Measurements from ENCODE around the gene SPEM3.

Gene SPEM3

GRCh38 chr17:7463372-7463846 lies 34.8 kb downstream of the SPEM3 start:
- ATAC-seq, result no peak
- TF ChIP-seq GLIS3 (CRISPR knock-in tag; IDR thresholded peaks at IDR 0.05) (no peak), CSDC2 (CRISPR knock-in tag; IDR thresholded peaks at IDR 0.05) (no peak), ESRRG (CRISPR knock-in tag; IDR thresholded peaks at IDR 0.05) (no peak), PPARA (CRISPR knock-in tag; IDR thresholded peaks at IDR 0.05; ENCODE audit: borderline replicate concordance) (no peak), BACH2 (CRISPR knock-in tag; IDR thresholded peaks at IDR 0.05; ENCODE audit: borderline replicate concordance) (no peak), ZNF565 (CRISPR knock-in tag; conservative IDR thresholded peaks at IDR 0.05; ENCODE audit: low read depth) (no peak), ZNF8 (CRISPR knock-in tag; IDR thresholded peaks at IDR 0.05) (no peak), RARB (CRISPR knock-in tag; IDR thresholded peaks at IDR 0.05) (no peak)
- TF ChIP-seq, protein P1, sequence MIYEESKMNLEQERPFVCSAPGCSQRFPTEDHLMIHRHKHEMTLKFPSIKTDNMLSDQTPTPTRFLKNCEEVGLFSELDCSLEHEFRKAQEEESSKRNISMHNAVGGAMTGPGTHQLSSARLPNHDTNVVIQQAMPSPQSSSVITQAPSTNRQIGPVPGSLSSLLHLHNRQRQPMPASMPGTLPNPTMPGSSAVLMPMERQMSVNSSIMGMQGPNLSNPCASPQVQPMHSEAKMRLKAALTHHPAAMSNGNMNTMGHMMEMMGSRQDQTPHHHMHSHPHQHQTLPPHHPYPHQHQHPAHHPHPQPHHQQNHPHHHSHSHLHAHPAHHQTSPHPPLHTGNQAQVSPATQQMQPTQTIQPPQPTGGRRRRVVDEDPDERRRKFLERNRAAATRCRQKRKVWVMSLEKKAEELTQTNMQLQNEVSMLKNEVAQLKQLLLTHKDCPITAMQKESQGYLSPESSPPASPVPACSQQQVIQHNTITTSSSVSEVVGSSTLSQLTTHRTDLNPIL (CRISPR knock-in tag; IDR thresholded peaks at IDR 0.05; ENCODE audit: low read depth), result no peak
- TF ChIP-seq, protein P2, sequence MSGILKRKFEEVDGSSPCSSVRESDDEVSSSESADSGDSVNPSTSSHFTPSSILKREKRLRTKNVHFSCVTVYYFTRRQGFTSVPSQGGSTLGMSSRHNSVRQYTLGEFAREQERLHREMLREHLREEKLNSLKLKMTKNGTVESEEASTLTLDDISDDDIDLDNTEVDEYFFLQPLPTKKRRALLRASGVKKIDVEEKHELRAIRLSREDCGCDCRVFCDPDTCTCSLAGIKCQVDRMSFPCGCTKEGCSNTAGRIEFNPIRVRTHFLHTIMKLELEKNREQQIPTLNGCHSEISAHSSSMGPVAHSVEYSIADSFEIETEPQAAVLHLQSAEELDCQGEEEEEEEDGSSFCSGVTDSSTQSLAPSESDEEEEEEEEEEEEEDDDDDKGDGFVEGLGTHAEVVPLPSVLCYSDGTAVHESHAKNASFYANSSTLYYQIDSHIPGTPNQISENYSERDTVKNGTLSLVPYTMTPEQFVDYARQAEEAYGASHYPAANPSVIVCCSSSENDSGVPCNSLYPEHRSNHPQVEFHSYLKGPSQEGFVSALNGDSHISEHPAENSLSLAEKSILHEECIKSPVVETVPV (CRISPR knock-in tag; IDR thresholded peaks at IDR 0.05), result no peak
- TF ChIP-seq, protein P3, sequence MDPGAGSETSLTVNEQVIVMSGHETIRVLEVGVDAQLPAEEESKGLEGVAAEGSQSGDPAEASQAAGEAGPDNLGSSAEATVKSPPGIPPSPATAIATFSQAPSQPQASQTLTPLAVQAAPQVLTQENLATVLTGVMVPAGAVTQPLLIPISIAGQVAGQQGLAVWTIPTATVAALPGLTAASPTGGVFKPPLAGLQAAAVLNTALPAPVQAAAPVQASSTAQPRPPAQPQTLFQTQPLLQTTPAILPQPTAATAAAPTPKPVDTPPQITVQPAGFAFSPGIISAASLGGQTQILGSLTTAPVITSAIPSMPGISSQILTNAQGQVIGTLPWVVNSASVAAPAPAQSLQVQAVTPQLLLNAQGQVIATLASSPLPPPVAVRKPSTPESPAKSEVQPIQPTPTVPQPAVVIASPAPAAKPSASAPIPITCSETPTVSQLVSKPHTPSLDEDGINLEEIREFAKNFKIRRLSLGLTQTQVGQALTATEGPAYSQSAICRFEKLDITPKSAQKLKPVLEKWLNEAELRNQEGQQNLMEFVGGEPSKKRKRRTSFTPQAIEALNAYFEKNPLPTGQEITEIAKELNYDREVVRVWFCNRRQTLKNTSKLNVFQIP (CRISPR knock-in tag; IDR thresholded peaks at IDR 0.05; ENCODE audit: borderline replicate concordance, low read depth), result no peak
- TF ChIP-seq, protein P4, sequence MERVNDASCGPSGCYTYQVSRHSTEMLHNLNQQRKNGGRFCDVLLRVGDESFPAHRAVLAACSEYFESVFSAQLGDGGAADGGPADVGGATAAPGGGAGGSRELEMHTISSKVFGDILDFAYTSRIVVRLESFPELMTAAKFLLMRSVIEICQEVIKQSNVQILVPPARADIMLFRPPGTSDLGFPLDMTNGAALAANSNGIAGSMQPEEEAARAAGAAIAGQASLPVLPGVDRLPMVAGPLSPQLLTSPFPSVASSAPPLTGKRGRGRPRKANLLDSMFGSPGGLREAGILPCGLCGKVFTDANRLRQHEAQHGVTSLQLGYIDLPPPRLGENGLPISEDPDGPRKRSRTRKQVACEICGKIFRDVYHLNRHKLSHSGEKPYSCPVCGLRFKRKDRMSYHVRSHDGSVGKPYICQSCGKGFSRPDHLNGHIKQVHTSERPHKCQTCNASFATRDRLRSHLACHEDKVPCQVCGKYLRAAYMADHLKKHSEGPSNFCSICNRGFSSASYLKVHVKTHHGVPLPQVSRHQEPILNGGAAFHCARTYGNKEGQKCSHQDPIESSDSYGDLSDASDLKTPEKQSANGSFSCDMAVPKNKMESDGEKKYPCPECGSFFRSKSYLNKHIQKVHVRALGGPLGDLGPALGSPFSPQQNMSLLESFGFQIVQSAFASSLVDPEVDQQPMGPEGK (CRISPR knock-in tag; IDR thresholded peaks at IDR 0.05; ENCODE audit: borderline replicate concordance), result no peak
- TF ChIP-seq, protein P5, sequence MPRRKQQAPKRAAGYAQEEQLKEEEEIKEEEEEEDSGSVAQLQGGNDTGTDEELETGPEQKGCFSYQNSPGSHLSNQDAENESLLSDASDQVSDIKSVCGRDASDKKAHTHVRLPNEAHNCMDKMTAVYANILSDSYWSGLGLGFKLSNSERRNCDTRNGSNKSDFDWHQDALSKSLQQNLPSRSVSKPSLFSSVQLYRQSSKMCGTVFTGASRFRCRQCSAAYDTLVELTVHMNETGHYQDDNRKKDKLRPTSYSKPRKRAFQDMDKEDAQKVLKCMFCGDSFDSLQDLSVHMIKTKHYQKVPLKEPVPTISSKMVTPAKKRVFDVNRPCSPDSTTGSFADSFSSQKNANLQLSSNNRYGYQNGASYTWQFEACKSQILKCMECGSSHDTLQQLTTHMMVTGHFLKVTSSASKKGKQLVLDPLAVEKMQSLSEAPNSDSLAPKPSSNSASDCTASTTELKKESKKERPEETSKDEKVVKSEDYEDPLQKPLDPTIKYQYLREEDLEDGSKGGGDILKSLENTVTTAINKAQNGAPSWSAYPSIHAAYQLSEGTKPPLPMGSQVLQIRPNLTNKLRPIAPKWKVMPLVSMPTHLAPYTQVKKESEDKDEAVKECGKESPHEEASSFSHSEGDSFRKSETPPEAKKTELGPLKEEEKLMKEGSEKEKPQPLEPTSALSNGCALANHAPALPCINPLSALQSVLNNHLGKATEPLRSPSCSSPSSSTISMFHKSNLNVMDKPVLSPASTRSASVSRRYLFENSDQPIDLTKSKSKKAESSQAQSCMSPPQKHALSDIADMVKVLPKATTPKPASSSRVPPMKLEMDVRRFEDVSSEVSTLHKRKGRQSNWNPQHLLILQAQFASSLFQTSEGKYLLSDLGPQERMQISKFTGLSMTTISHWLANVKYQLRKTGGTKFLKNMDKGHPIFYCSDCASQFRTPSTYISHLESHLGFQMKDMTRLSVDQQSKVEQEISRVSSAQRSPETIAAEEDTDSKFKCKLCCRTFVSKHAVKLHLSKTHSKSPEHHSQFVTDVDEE (CRISPR knock-in tag; IDR thresholded peaks at IDR 0.05), result no peak

- no peak for ATAC-seq
- TF ChIP-seq, protein P2 (CRISPR knock-in tag; IDR thresholded peaks at IDR 0.05), result no peak
- TF ChIP-seq ZC3H10 (CRISPR knock-in tag; IDR thresholded peaks at IDR 0.05), result no peak
- no peak for TF ChIP-seq OSR1 (CRISPR knock-in tag; IDR thresholded peaks at IDR 0.05)
- TF ChIP-seq, protein P5 (CRISPR knock-in tag; IDR thresholded peaks at IDR 0.05), result no peak
- TF ChIP-seq, protein P3 (CRISPR knock-in tag; IDR thresholded peaks at IDR 0.05; ENCODE audit: borderline replicate concordance, low read depth), result no peak
Measured at GRCh38 chr17:7464081-7464480, 35.4 kb downstream of the SPEM3 start.
